WTC11 (cell line): ENCODE measurements around the gene ATF7IP. TPM values are rescaled to one million over a fixed set of nuclear protein-coding genes. Genes with fewer than 3 reads are reported as not detected.

Source experiments
- ATAC-seq: fragments of 200-7000 bp; cut with Tn5 transposase; 2 replicates; pipeline ENCODE4 v1.10.0; 2021; ENCODE audit warnings: mild to moderate bottlenecking, moderate library complexity
- CTCF ChIA-PET: fragments of 300-600 bp; sonication (Branson Sonifier 250); formaldehyde crosslinking; loops from one replicate; lab custom pipeline; 2021; ENCODE audit warnings: antibody characterized with exemption; lab: Charles Lee
- POLR2A ChIA-PET: fragments of 350-600 bp; sonication (Branson Sonifier 250); formaldehyde crosslinking; loops from one replicate; lab custom pipeline; 2021; ENCODE audit warnings: antibody characterized with exemption; lab: Charles Lee
- DNase-seq: peaks from one replicate; pipeline ENCODE4 v3.0.0; 2021; ENCODE audit warnings: low spot score
- H3K27ac Mint-ChIP-seq: 2 replicates; pipeline ENCODE4 v1.8.0; 2021; ENCODE audit warnings: mixed read lengths
- H3K27me3 Mint-ChIP-seq: 2 replicates; pipeline ENCODE4 v1.8.0; 2021; ENCODE audit warnings: low read depth, mild to moderate bottlenecking, moderate library complexity, mixed read lengths
- H3K36me3 Mint-ChIP-seq: 2 replicates; pipeline ENCODE4 v1.8.0; 2021; ENCODE audit warnings: mixed read lengths
- H3K4me1 Mint-ChIP-seq: 2 replicates; pipeline ENCODE4 v1.8.0; 2022; ENCODE audit warnings: mixed read lengths
- H3K4me3 Mint-ChIP-seq: 2 replicates; pipeline ENCODE4 v1.8.0; 2021; ENCODE audit warnings: mild to moderate bottlenecking, moderate library complexity, mixed read lengths
- H3K9me3 Mint-ChIP-seq: 2 replicates; pipeline ENCODE4 v1.8.0; 2021; ENCODE audit warnings: mixed read lengths
- AFF4 ChIP-seq: sonication (generic); formaldehyde crosslinking; IDR thresholded peaks from 2 replicates; pipeline ENCODE4 v1.8.1; 2023; ENCODE audit warnings: mild to moderate bottlenecking, missing genetic modification reagents, borderline replicate concordance
- AR ChIP-seq: fragments of 250-450 bp; sonication (Bioruptor Pico); IDR thresholded peaks from 2 replicates; pipeline ENCODE4 v1.9.0; 2021; ENCODE audit warnings: mild to moderate bottlenecking
- ATF6 ChIP-seq: sonication (generic); formaldehyde crosslinking; IDR thresholded peaks from 2 replicates; pipeline ENCODE4 v1.8.1; 2023; ENCODE audit warnings: mild to moderate bottlenecking, missing genetic modification reagents
- E2F4 ChIP-seq: sonication (generic); formaldehyde crosslinking; IDR thresholded peaks from 2 replicates; pipeline ENCODE4 v1.8.1; 2022; ENCODE audit warnings: low read depth, mild to moderate bottlenecking, moderate library complexity, missing genetic modification reagents, borderline replicate concordance
- E2F5 ChIP-seq: sonication (generic); formaldehyde crosslinking; IDR thresholded peaks from 2 replicates; pipeline ENCODE4 v1.8.1; 2022; ENCODE audit warnings: mild to moderate bottlenecking, moderate library complexity, missing genetic modification reagents
- HMGA2 ChIP-seq: fragments of 250-450 bp; sonication (Bioruptor Pico); IDR thresholded peaks from 2 replicates; pipeline ENCODE4 v1.4.0; 2021; ENCODE audit warnings: mild to moderate bottlenecking, moderate library complexity
- IRF1 ChIP-seq: sonication (generic); formaldehyde crosslinking; IDR thresholded peaks from 2 replicates; pipeline ENCODE4 v1.8.0; 2023; ENCODE audit warnings: missing genetic modification reagents
- KAT7 ChIP-seq: sonication (generic); formaldehyde crosslinking; IDR thresholded peaks from 2 replicates; pipeline ENCODE4 v1.8.1; 2023; ENCODE audit warnings: missing genetic modification reagents, mild to moderate bottlenecking, borderline replicate concordance
- PRDM15 ChIP-seq: sonication (generic); formaldehyde crosslinking; IDR thresholded peaks from 2 replicates; pipeline ENCODE4 v1.8.0; 2022; ENCODE audit warnings: missing genetic modification reagents
- SOX15 ChIP-seq: fragments of 250-450 bp; sonication (Bioruptor Pico); IDR thresholded peaks from 2 replicates; pipeline ENCODE4 v1.9.0; 2021; ENCODE audit warnings: mild to moderate bottlenecking
- TEAD1 ChIP-seq: sonication (generic); formaldehyde crosslinking; IDR thresholded peaks from 2 replicates; pipeline ENCODE4 v1.8.0; 2022; ENCODE audit warnings: mild to moderate bottlenecking, missing genetic modification reagents
- TEAD4 ChIP-seq: sonication (generic); formaldehyde crosslinking; IDR thresholded peaks from 2 replicates; pipeline ENCODE4 v1.8.0; 2022; ENCODE audit warnings: mild to moderate bottlenecking, missing genetic modification reagents
- ZNF317 ChIP-seq: sonication (generic); formaldehyde crosslinking; IDR thresholded peaks from 2 replicates; pipeline ENCODE4 v1.8.1; 2023; ENCODE audit warnings: low read depth, mild to moderate bottlenecking, moderate library complexity, missing genetic modification reagents, borderline replicate concordance
- ZNF425 ChIP-seq: fragments of 250-450 bp; sonication (Bioruptor Pico); conservative IDR thresholded peaks from 2 replicates; pipeline ENCODE4 v1.9.0; 2021; ENCODE audit warnings: mild to moderate bottlenecking
- total RNA-seq: library from RNA; stranded (reverse); gene quantifications from 3 replicates; pipeline ENCODE4 v1.2.3, GENCODE V29; 2021

ATF7IP gene
- total RNA-seq, 1 experiment from 2014 or later: 141 TPM

GRCh38 chr12:14514946-14515345, 149.5 kb downstream of the ATF7IP start (continued):
- no peak for TF ChIP-seq ZNF425 (CRISPR knock-in tag)

- H3K9me3 Mint-ChIP-seq: peaks cover 32% of the 10 kb centered on the region
- H3K4me3 Mint-ChIP-seq: no peak overlapping the region
- H3K4me1 Mint-ChIP-seq: 0 out of 2 replicates have a peak, but pooled peaks cover 6% of the 10 kb centered on the region
- H3K36me3 Mint-ChIP-seq: peaks cover 31% of the 10 kb centered on the region
- H3K27ac Mint-ChIP-seq: no peak overlapping the region
- DNase-seq (no peak), ATAC-seq (no peak)
- CTCF ChIA-PET: no interaction called here
- TF ChIP-seq TEAD1 (CRISPR knock-in tag) (no peak), KAT7 (CRISPR knock-in tag) (no peak), AFF4 (no peak), TEAD4 (no peak), SOX15 (CRISPR knock-in tag) (no peak), PRDM15 (CRISPR knock-in tag) (no peak), IRF1 (CRISPR knock-in tag) (no peak), E2F5 (no peak)
- no peaks in the 10 kb centered on the region; the same call in 1 of the 2 replicates for H3K27me3 Mint-ChIP-seq
- POLR2A ChIA-PET: no interaction called here
Observed at GRCh38 chr12:14521822-14522221, 156.3 kb downstream of the ATF7IP start.

- H3K27ac Mint-ChIP-seq: no peak overlapping the region
- H3K36me3 Mint-ChIP-seq: peaks cover 26% of the 10 kb centered on the region
- CTCF ChIA-PET: no interaction called here
- H3K4me1 Mint-ChIP-seq: peaks cover 1% of the 10 kb centered on the region; the same call in 1 of the 2 replicates
- no peaks in the 10 kb centered on the region for H3K27me3 Mint-ChIP-seq
- ATAC-seq (no peak), DNase-seq (no peak)
- peaks cover 32% of the 10 kb centered on the region for H3K9me3 Mint-ChIP-seq
- H3K4me3 Mint-ChIP-seq: no peak overlapping the region
- POLR2A ChIA-PET: no interaction called here
- TF ChIP-seq HMGA2 (CRISPR knock-in tag) (no peak), E2F5 (no peak), AR (CRISPR knock-in tag) (no peak), ZNF317 (CRISPR knock-in tag) (no peak), ATF6 (CRISPR knock-in tag) (no peak), E2F4 (CRISPR knock-in tag) (no peak)
Observed at GRCh38 chr12:14525964-14526363, 160.5 kb downstream of the ATF7IP start.
